ENCODE results near the gene OPN1LW.
"Not testable (repeated sequence)": the region's sequence is repeated elsewhere in the genome, so short reads cannot be mapped to it uniquely, and the experiment has no call there.

OPN1LW gene

DNA sequence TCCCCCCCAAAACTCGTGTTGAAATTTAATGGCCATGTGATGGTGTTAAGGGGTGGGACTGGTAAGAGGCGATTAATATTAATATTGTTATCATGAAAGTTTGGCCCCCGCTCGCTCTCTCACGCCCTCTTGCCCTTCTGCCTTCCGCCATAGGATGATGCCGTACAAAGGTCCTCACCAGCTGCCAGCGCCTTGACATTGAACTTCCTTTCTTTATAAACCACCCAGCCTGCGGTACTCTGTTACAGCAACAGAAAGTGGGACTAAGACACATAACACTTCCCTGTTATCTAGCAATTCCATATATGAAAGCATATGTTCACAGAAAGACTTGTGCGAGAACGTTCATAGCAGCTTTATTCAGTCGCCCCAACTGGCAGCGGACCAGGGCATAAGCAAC lies 24.3 kb downstream of the OPN1LW start:
- not testable (repeated sequence) for H4K8ac ChIP-seq (ENCODE audit: low read depth, low read length); H3K56ac ChIP-seq (ENCODE audit: low read length); H3K4me1 ChIP-seq (ENCODE audit: control insufficient read depth, low read depth, low read length); H3K4ac ChIP-seq (ENCODE audit: low read depth, low read length); DNase-seq; H4K5ac ChIP-seq (ENCODE audit: low read length); H2BK15ac ChIP-seq (replicated peaks; ENCODE audit: low read depth); H3K4me2 ChIP-seq (ENCODE audit: low read length); H3K4me3 ChIP-seq (ENCODE audit: low read length); H3K9ac ChIP-seq (ENCODE audit: low read length); H3K18ac ChIP-seq (ENCODE audit: low read length); H2BK120ac ChIP-seq (ENCODE audit: low read depth, low read length); H3K36me3 ChIP-seq (ENCODE audit: control insufficient read depth, insufficient read depth, low read length); H3K27me3 ChIP-seq (ENCODE audit: insufficient read depth, low read length, poor library complexity); H2BK5ac ChIP-seq (ENCODE audit: low read length); H3K79me2 ChIP-seq (ENCODE audit: control insufficient read depth, insufficient read depth, low read length); H3K27ac ChIP-seq (ENCODE audit: low read depth, low read length); H3K79me1 ChIP-seq (ENCODE audit: low read length); H3K23ac ChIP-seq (ENCODE audit: low read length); H2AK5ac ChIP-seq (ENCODE audit: low read length)
- WGBS (ENCODE audit: extremely low coverage, insufficient coverage, low lambda C conversion rate) = no CpG with 5 or more reads among the region's 13 CpGs

DNA sequence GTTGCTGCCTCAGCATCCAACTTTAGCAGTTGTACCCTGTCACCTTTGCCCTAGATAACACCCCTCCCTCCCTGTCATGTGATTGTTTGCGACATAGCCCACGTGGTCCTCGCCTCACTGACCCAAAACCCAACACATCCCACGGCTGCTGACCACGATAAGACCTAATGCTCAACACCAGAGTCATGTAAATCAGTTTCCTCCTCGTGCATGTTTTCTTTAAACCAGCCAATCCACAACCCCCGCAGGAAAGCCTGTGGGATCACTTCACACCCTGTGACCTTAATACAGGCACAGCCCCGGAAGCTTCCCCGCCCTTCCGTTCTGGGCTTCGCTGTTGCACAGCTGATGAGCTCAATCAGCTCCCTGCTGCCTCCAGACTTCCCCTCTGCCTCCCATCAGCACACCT lies 28.5 kb downstream of the OPN1LW start:
- H3K79me1 ChIP-seq (ENCODE audit: low read length); H3K9ac ChIP-seq (ENCODE audit: low read length); H2BK5ac ChIP-seq (ENCODE audit: low read length); H3K36me3 ChIP-seq (ENCODE audit: control insufficient read depth, insufficient read depth, low read length); H3K56ac ChIP-seq (ENCODE audit: low read length); H3K4me3 ChIP-seq (ENCODE audit: low read length); DNase-seq; H3K27ac ChIP-seq (ENCODE audit: low read depth, low read length); H3K23ac ChIP-seq (ENCODE audit: low read length); H3K4me2 ChIP-seq (ENCODE audit: low read length); H3K27me3 ChIP-seq (ENCODE audit: insufficient read depth, low read length, poor library complexity); H4K5ac ChIP-seq (ENCODE audit: low read length); H2AK5ac ChIP-seq (ENCODE audit: low read length); H3K79me2 ChIP-seq (ENCODE audit: control insufficient read depth, insufficient read depth, low read length); H2BK120ac ChIP-seq (ENCODE audit: low read depth, low read length); H2BK15ac ChIP-seq (replicated peaks; ENCODE audit: low read depth); H3K18ac ChIP-seq (ENCODE audit: low read length); H3K4ac ChIP-seq (ENCODE audit: low read depth, low read length); H4K8ac ChIP-seq (ENCODE audit: low read depth, low read length); H3K4me1 ChIP-seq (ENCODE audit: control insufficient read depth, low read depth, low read length): not testable (repeated sequence)
- WGBS (ENCODE audit: extremely low coverage, insufficient coverage, low lambda C conversion rate) = no CpG with 5 or more reads among the region's 11 CpGs

DNA sequence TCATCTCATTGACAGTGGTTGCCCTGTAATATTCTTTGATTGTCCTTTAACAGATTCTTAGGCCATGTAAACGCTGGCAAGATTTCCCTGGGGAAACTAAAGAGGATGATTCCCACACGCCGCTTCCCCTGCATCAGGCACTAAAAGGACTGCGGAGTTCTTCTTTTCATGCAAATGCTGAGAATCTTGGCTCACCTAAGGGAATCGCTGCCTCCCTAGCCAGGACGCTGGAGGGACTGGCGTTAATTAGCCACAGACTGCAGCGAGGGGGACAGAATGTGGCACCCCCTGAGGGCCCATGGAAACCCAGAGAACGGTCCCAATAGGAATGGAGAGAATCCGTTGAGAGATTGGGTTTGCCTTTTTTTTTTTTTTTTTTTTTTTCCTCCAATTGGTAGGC lies 30.3 kb downstream of the OPN1LW start:
- not testable (repeated sequence) for H2BK15ac ChIP-seq (replicated peaks; ENCODE audit: low read depth); H3K27ac ChIP-seq (ENCODE audit: low read depth, low read length); H2BK120ac ChIP-seq (ENCODE audit: low read depth, low read length); H3K79me1 ChIP-seq (ENCODE audit: low read length); H3K79me2 ChIP-seq (ENCODE audit: control insufficient read depth, insufficient read depth, low read length); H3K4me3 ChIP-seq (ENCODE audit: low read length); H4K5ac ChIP-seq (ENCODE audit: low read length); H3K18ac ChIP-seq (ENCODE audit: low read length); H3K9ac ChIP-seq (ENCODE audit: low read length); H3K4me2 ChIP-seq (ENCODE audit: low read length); H3K36me3 ChIP-seq (ENCODE audit: control insufficient read depth, insufficient read depth, low read length); H2AK5ac ChIP-seq (ENCODE audit: low read length); H3K27me3 ChIP-seq (ENCODE audit: insufficient read depth, low read length, poor library complexity); H3K4ac ChIP-seq (ENCODE audit: low read depth, low read length); H3K23ac ChIP-seq (ENCODE audit: low read length); H3K4me1 ChIP-seq (ENCODE audit: control insufficient read depth, low read depth, low read length); DNase-seq; H2BK5ac ChIP-seq (ENCODE audit: low read length); H3K56ac ChIP-seq (ENCODE audit: low read length); H4K8ac ChIP-seq (ENCODE audit: low read depth, low read length)
- WGBS (ENCODE audit: extremely low coverage, insufficient coverage, low lambda C conversion rate) = no CpG with 5 or more reads among the region's 10 CpGs

DNA sequence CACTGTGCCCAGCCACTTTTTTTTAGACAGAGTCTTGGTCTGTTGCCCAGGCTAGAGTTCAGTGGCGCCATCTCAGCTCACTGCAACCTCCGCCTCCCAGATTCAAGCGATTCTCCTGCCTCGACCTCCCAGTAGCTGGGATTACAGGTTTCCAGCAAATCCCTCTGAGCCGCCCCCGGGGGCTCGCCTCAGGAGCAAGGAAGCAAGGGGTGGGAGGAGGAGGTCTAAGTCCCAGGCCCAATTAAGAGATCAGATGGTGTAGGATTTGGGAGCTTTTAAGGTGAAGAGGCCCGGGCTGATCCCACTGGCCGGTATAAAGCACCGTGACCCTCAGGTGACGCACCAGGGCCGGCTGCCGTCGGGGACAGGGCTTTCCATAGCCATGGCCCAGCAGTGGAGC lies 38.3 kb downstream of the OPN1LW start, which contains the start of gene OPN1MW:
Gene OPN1MW (plus strand): TSS at position 301 of the 400 bp plus-strand sequence. CDS start 82 bp downstream, at position 383.
- no CpG with 5 or more reads among the region's 14 CpGs for WGBS (ENCODE audit: extremely low coverage, insufficient coverage, low lambda C conversion rate)
- H3K4me2 ChIP-seq (ENCODE audit: low read length); H3K27ac ChIP-seq (ENCODE audit: low read depth, low read length); H3K23ac ChIP-seq (ENCODE audit: low read length); H3K27me3 ChIP-seq (ENCODE audit: insufficient read depth, low read length, poor library complexity); H3K79me2 ChIP-seq (ENCODE audit: control insufficient read depth, insufficient read depth, low read length); H3K36me3 ChIP-seq (ENCODE audit: control insufficient read depth, insufficient read depth, low read length); H3K18ac ChIP-seq (ENCODE audit: low read length); H4K5ac ChIP-seq (ENCODE audit: low read length); H3K9ac ChIP-seq (ENCODE audit: low read length); H2BK120ac ChIP-seq (ENCODE audit: low read depth, low read length); H3K56ac ChIP-seq (ENCODE audit: low read length); H4K8ac ChIP-seq (ENCODE audit: low read depth, low read length); DNase-seq; H2AK5ac ChIP-seq (ENCODE audit: low read length); H3K79me1 ChIP-seq (ENCODE audit: low read length); H3K4me3 ChIP-seq (ENCODE audit: low read length); H2BK15ac ChIP-seq (replicated peaks; ENCODE audit: low read depth); H3K4ac ChIP-seq (ENCODE audit: low read depth, low read length); H2BK5ac ChIP-seq (ENCODE audit: low read length); H3K4me1 ChIP-seq (ENCODE audit: control insufficient read depth, low read depth, low read length): not testable (repeated sequence)

DNA sequence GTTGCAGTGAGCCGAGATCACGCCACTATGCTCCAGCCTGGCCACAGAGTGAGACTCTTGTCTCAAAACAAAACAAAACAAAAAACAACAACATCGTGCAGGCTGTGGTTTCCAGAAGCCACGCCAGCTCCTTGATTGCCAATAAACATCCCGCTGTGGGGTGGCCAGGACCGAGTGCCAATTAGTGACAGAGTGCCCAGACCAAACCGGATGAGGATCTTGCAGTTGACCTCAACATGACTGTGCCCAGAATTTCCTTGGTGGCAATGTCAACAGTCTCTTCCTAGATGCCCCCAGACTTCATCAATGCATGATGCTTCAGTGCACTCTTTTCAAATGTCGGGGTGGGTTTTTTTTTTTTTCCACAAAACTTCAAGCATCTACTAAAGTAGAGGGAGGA lies 39.8 kb downstream of the OPN1LW start:
- H3K36me3 ChIP-seq (ENCODE audit: control insufficient read depth, insufficient read depth, low read length); H3K4me1 ChIP-seq (ENCODE audit: control insufficient read depth, low read depth, low read length); H3K79me1 ChIP-seq (ENCODE audit: low read length); H3K18ac ChIP-seq (ENCODE audit: low read length); H3K27me3 ChIP-seq (ENCODE audit: insufficient read depth, low read length, poor library complexity); H2BK5ac ChIP-seq (ENCODE audit: low read length); H4K8ac ChIP-seq (ENCODE audit: low read depth, low read length); H3K4me2 ChIP-seq (ENCODE audit: low read length); H2AK5ac ChIP-seq (ENCODE audit: low read length); H4K5ac ChIP-seq (ENCODE audit: low read length); H2BK15ac ChIP-seq (replicated peaks; ENCODE audit: low read depth); H3K4ac ChIP-seq (ENCODE audit: low read depth, low read length); H3K56ac ChIP-seq (ENCODE audit: low read length); H3K23ac ChIP-seq (ENCODE audit: low read length); H2BK120ac ChIP-seq (ENCODE audit: low read depth, low read length); DNase-seq; H3K79me2 ChIP-seq (ENCODE audit: control insufficient read depth, insufficient read depth, low read length); H3K27ac ChIP-seq (ENCODE audit: low read depth, low read length); H3K4me3 ChIP-seq (ENCODE audit: low read length); H3K9ac ChIP-seq (ENCODE audit: low read length): not testable (repeated sequence)
- WGBS (ENCODE audit: extremely low coverage, insufficient coverage, low lambda C conversion rate) = no CpG with 5 or more reads among the region's 8 CpGs

DNA sequence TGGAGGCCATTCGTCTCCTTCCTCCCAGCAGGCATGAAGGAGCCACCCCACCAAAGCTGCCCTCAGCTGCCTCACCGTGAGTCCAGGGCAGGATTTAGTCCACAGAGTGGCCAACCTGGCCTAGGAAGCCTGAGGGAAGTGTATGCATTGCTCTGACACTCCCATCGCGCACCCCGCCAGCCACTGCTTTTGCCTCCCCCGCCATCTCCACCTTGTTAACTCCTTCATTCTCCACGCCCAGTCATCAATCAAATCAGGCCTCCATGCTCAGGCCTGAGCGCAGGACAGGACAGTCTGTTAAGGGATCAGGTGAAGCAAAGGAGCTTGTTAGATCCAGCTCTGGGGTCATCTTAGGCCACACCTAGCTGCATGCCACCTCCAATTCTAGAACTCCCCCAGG lies 48.8 kb downstream of the OPN1LW start:
- H2BK5ac ChIP-seq (ENCODE audit: low read length); H2BK15ac ChIP-seq (replicated peaks; ENCODE audit: low read depth); H3K36me3 ChIP-seq (ENCODE audit: control insufficient read depth, insufficient read depth, low read length); H3K4ac ChIP-seq (ENCODE audit: low read depth, low read length); H3K79me1 ChIP-seq (ENCODE audit: low read length); H3K4me2 ChIP-seq (ENCODE audit: low read length); DNase-seq; H2AK5ac ChIP-seq (ENCODE audit: low read length); H4K8ac ChIP-seq (ENCODE audit: low read depth, low read length); H3K56ac ChIP-seq (ENCODE audit: low read length); H4K5ac ChIP-seq (ENCODE audit: low read length); H3K27ac ChIP-seq (ENCODE audit: low read depth, low read length); H2BK120ac ChIP-seq (ENCODE audit: low read depth, low read length); H3K18ac ChIP-seq (ENCODE audit: low read length); H3K23ac ChIP-seq (ENCODE audit: low read length); H3K79me2 ChIP-seq (ENCODE audit: control insufficient read depth, insufficient read depth, low read length); H3K9ac ChIP-seq (ENCODE audit: low read length); H3K4me1 ChIP-seq (ENCODE audit: control insufficient read depth, low read depth, low read length); H3K4me3 ChIP-seq (ENCODE audit: low read length); H3K27me3 ChIP-seq (ENCODE audit: insufficient read depth, low read length, poor library complexity): not testable (repeated sequence)
- no CpG with 5 or more reads among the region's 8 CpGs for WGBS (ENCODE audit: extremely low coverage, insufficient coverage, low lambda C conversion rate)

Measured in mesendoderm (in vitro differentiated cells).